Activated CD4-positive, alpha-beta memory T cell treated with anti-CD3 and anti-CD28 coated beads, Interleukin-2, amount 10 ng/mL, durations not matched to agents 7 days and 5 days (primary cell): Measurements from ENCODE around the gene RNF114. TPM values are rescaled to one million over a fixed set of nuclear protein-coding genes. Genes with fewer than 3 reads are reported as not detected.
"Not testable (repeated sequence)": the region's sequence is repeated elsewhere in the genome, so short reads cannot be mapped to it uniquely, and the experiment has no call there.

ENCODE experiments used
- CTCF ChIA-PET: fragments of 350-600 bp; sonication (Branson Sonifier 250); formaldehyde crosslinking; loops from one replicate; lab custom pipeline; 2021; ENCODE audit warnings: antibody characterized with exemption, inconsistent platforms; lab: Charles Lee
- POLR2A ChIA-PET: fragments of 350-600 bp; sonication (Branson Sonifier 250); formaldehyde crosslinking; loops from one replicate; lab custom pipeline; 2021; ENCODE audit warnings: antibody characterized with exemption; lab: Charles Lee
- DNase-seq: peaks from one replicate; pipeline ENCODE4 v3.0.0-alpha.2; 2020
- H3K27ac Mint-ChIP-seq: one replicate; pipeline ENCODE4 v1.8.0; 2021; ENCODE audit warnings: mild to moderate bottlenecking, mixed read lengths
- H3K27me3 Mint-ChIP-seq: one replicate; pipeline ENCODE4 v1.8.0; 2021; ENCODE audit warnings: mixed read lengths
- H3K36me3 Mint-ChIP-seq: one replicate; pipeline ENCODE4 v1.8.0; 2021; ENCODE audit warnings: low read depth, mixed read lengths
- H3K4me1 Mint-ChIP-seq: one replicate; pipeline ENCODE4 v1.8.0; 2021; ENCODE audit warnings: mixed read lengths
- H3K4me3 Mint-ChIP-seq: one replicate; pipeline ENCODE4 v1.8.0; 2021; ENCODE audit warnings: mild to moderate bottlenecking, mixed read lengths
- H3K9me3 Mint-ChIP-seq: one replicate; pipeline ENCODE4 v1.8.0; 2021; ENCODE audit warnings: mixed read lengths
- total RNA-seq, 2 experiments: library from RNA; stranded (reverse); gene quantifications; one replicate each; pipeline ENCODE4 v1.2.3, GENCODE V29; 2021

The RNF114 gene
- total RNA-seq, 2 experiments from 2014 or later, result 66.4 to 76.4 TPM

- ChIA-PET CTCF (interaction anchor here (0.6 to 2.2 kb wide), 10 partner anchors 9 to 419 kb away, joined by 3 to 11 read pairs (median 4); no protein-coding TSS in a partner anchor), POLR2A (interaction anchor here (0.6 kb wide), 1 partner anchor 22 kb away, joined by 3 read pairs; no protein-coding TSS in a partner anchor)
- no peaks in the 10 kb centered on the region for H3K36me3 Mint-ChIP-seq
- no peaks in the 10 kb centered on the region for H3K9me3 Mint-ChIP-seq
- no peaks in the 10 kb centered on the region for H3K27me3 Mint-ChIP-seq
- H3K27ac Mint-ChIP-seq, result no peak overlapping the region
- H3K4me3 Mint-ChIP-seq, result no peak overlapping the region
- peak; percentile 39 for DNase-seq
- no peaks in the 10 kb centered on the region for H3K4me1 Mint-ChIP-seq
Measured at GRCh38 chr20:49964964-49965780, 29.0 kb downstream of the RNF114 start.

GRCh38 chr20:49965781-49966305 lies 29.6 kb downstream of the RNF114 start:
- H3K9me3 Mint-ChIP-seq, result no peaks in the 10 kb centered on the region
- no peak for DNase-seq
- no peaks in the 10 kb centered on the region for H3K27me3 Mint-ChIP-seq
- H3K36me3 Mint-ChIP-seq, result no peaks in the 10 kb centered on the region
- no peak overlapping the region for H3K27ac Mint-ChIP-seq
- H3K4me3 Mint-ChIP-seq, result no peak overlapping the region
- ChIA-PET CTCF (interaction anchor here (0.6 to 2.2 kb wide), 8 partner anchors 13 to 418 kb away, joined by 3 to 11 read pairs (median 5); no protein-coding TSS in a partner anchor), POLR2A (interaction anchor here (0.6 kb wide), 1 partner anchor 22 kb away, joined by 3 read pairs; no protein-coding TSS in a partner anchor)
- no peaks in the 10 kb centered on the region for H3K4me1 Mint-ChIP-seq

- H3K4me1 Mint-ChIP-seq, result no peaks in the 10 kb centered on the region
- H3K27ac Mint-ChIP-seq, result no peak overlapping the region
- CTCF ChIA-PET, result interaction anchor here (1.0 kb wide), 1 partner anchor 105 kb away, joined by 5 read pairs; no protein-coding TSS in a partner anchor
- POLR2A ChIA-PET, result no interaction called here
- H3K9me3 Mint-ChIP-seq, result no peaks in the 10 kb centered on the region
- no peak overlapping the region for H3K4me3 Mint-ChIP-seq
- no peaks in the 10 kb centered on the region for H3K36me3 Mint-ChIP-seq
- DNase-seq, result no peak
- H3K27me3 Mint-ChIP-seq, result no peaks in the 10 kb centered on the region
Measured at GRCh38 chr20:49966861-49967260, 30.7 kb downstream of the RNF114 start.

- Mint-ChIP-seq H3K27me3 (no peaks in the 10 kb centered on the region), H3K27ac (no peak overlapping the region), H3K36me3 (no peaks in the 10 kb centered on the region), H3K4me1 (no peaks in the 10 kb centered on the region), H3K4me3 (no peak overlapping the region), H3K9me3 (no peaks in the 10 kb centered on the region)
- CTCF ChIA-PET, result interaction anchor here (1.2 kb wide), 1 partner anchor 102 kb away, joined by 3 read pairs; no protein-coding TSS in a partner anchor
- POLR2A ChIA-PET, result interaction anchor here (0.9 kb wide), 1 partner anchor 198 kb away, joined by 3 read pairs; no protein-coding TSS in a partner anchor
- DNase-seq, result no peak
Measured at GRCh38 chr20:49969234-49969633, 33.0 kb downstream of the RNF114 start.

GRCh38 chr20:49969946-49970345 lies 33.7 kb downstream of the RNF114 start:
- Mint-ChIP-seq H3K27ac (no peak overlapping the region), H3K27me3 (no peaks in the 10 kb centered on the region), H3K9me3 (no peaks in the 10 kb centered on the region), H3K4me1 (no peaks in the 10 kb centered on the region), H3K36me3 (no peaks in the 10 kb centered on the region), H3K4me3 (no peak overlapping the region)
- CTCF ChIA-PET, result interaction anchor here (0.8 to 1.2 kb wide), 3 partner anchors 9 to 102 kb away, joined by 3 read pairs; no protein-coding TSS in a partner anchor
- no peak for DNase-seq
- POLR2A ChIA-PET, result no interaction called here

- ChIA-PET POLR2A (no interaction called here), CTCF (interaction anchor here (0.8 to 0.9 kb wide), 2 partner anchors 9 to 22 kb away, joined by 3 read pairs; no protein-coding TSS in a partner anchor)
- Mint-ChIP-seq H3K4me3 (no peak overlapping the region), H3K27ac (no peak overlapping the region), H3K4me1 (no peaks in the 10 kb centered on the region), H3K9me3 (no peaks in the 10 kb centered on the region), H3K27me3 (no peaks in the 10 kb centered on the region), H3K36me3 (no peaks in the 10 kb centered on the region)
- DNase-seq, result no peak
Measured at GRCh38 chr20:49970498-49970897, 34.3 kb downstream of the RNF114 start.

GRCh38 chr20:49973981-49974380 lies 37.8 kb downstream of the RNF114 start:
- DNase-seq, result no peak
- POLR2A ChIA-PET, result interaction anchor here (0.6 kb wide), 1 partner anchor 193 kb away, joined by 3 read pairs; no protein-coding TSS in a partner anchor
- no peaks in the 10 kb centered on the region for H3K4me1 Mint-ChIP-seq
- H3K27me3 Mint-ChIP-seq, result no peaks in the 10 kb centered on the region
- CTCF ChIA-PET, result interaction anchor here (11.5 kb wide), 1 partner anchor 94 kb away, joined by 300 read pairs; no protein-coding TSS in a partner anchor
- H3K4me3 Mint-ChIP-seq, result no peak overlapping the region
- H3K27ac Mint-ChIP-seq, result no peak overlapping the region
- no peaks in the 10 kb centered on the region for H3K9me3 Mint-ChIP-seq
- H3K36me3 Mint-ChIP-seq, result no peaks in the 10 kb centered on the region

GRCh38 chr20:49976542-49976941 lies 40.3 kb downstream of the RNF114 start:
- H3K4me3 Mint-ChIP-seq, result no peak overlapping the region
- peaks cover 6% of the 10 kb centered on the region for H3K4me1 Mint-ChIP-seq
- no peak for DNase-seq
- H3K27me3 Mint-ChIP-seq, result peaks cover 18% of the 10 kb centered on the region
- H3K9me3 Mint-ChIP-seq, result no peaks in the 10 kb centered on the region
- no peaks in the 10 kb centered on the region for H3K36me3 Mint-ChIP-seq
- ChIA-PET CTCF (interaction anchor here (0.6 to 11.5 kb wide), 7 partner anchors 91 to 204 kb away, joined by 3 to 300 read pairs (median 4); no protein-coding TSS in a partner anchor), POLR2A (interaction anchor here (0.9 to 1.1 kb wide), 2 partner anchors 10 to 95 kb away, joined by 3 read pairs; no protein-coding TSS in a partner anchor)
- H3K27ac Mint-ChIP-seq, result no peak overlapping the region

- not testable (repeated sequence) for DNase-seq, H3K4me3 Mint-ChIP-seq, H3K9me3 Mint-ChIP-seq, H3K36me3 Mint-ChIP-seq, H3K27ac Mint-ChIP-seq
- CTCF ChIA-PET, result interaction anchor here (1.0 to 11.5 kb wide), 11 partner anchors 11 to 201 kb away, joined by 3 to 300 read pairs (median 8); partner anchors contain the start of gene RNF114
- Mint-ChIP-seq H3K4me1 (peaks cover 12% of the 10 kb centered on the region), H3K27me3 (peaks cover 26% of the 10 kb centered on the region)
- POLR2A ChIA-PET, result interaction anchor here (1.2 to 1.7 kb wide), 2 partner anchors 93 to 105 kb away, joined by 3 to 11 read pairs; no protein-coding TSS in a partner anchor
Measured at GRCh38 chr20:49977740-49978139, 41.5 kb downstream of the RNF114 start.

GRCh38 chr20:49978685-49979029 lies 42.5 kb downstream of the RNF114 start:
- CTCF ChIA-PET, result interaction anchor here (0.7 to 11.5 kb wide), 38 partner anchors 10 to 513 kb away, joined by 3 to 300 read pairs (median 4); partner anchors contain the start of genes PEDS1 and RNF114
- Mint-ChIP-seq H3K36me3 (no peaks in the 10 kb centered on the region), H3K27me3 (peaks cover 26% of the 10 kb centered on the region), H3K27ac (no peak overlapping the region), H3K4me1 (peaks cover 21% of the 10 kb centered on the region), H3K9me3 (no peaks in the 10 kb centered on the region), H3K4me3 (no peak overlapping the region)
- no peak for DNase-seq
- POLR2A ChIA-PET, result interaction anchor here (0.6 to 1.7 kb wide), 6 partner anchors 76 to 188 kb away, joined by 3 to 11 read pairs (median 4); no protein-coding TSS in a partner anchor

GRCh38 chr20:49979030-49979832 lies 43.0 kb downstream of the RNF114 start:
- ChIA-PET POLR2A (interaction anchor here (0.6 to 1.7 kb wide), 6 partner anchors 77 to 187 kb away, joined by 3 to 11 read pairs (median 4); no protein-coding TSS in a partner anchor), CTCF (interaction anchor here (0.7 to 11.5 kb wide), 43 partner anchors 9 to 513 kb away, joined by 3 to 300 read pairs (median 4); partner anchors contain the start of gene PEDS1)
- Mint-ChIP-seq H3K36me3 (no peaks in the 10 kb centered on the region), H3K4me1 (peaks cover 26% of the 10 kb centered on the region), H3K27me3 (peaks cover 28% of the 10 kb centered on the region), H3K4me3 (no peak overlapping the region), H3K9me3 (no peaks in the 10 kb centered on the region), H3K27ac (no peak overlapping the region)
- peak; percentile 64 for DNase-seq
